ENCODE data around the gene SH3PXD2A. TPM values are rescaled to one million over a fixed set of nuclear protein-coding genes. Genes with fewer than 3 reads are reported as not detected.

Gene SH3PXD2A
- total RNA-seq, 1 experiment from 2014 or later = 4.5 TPM

GRCh38 chr10:103852856-103853255 is 2.5 kb downstream of the SH3PXD2A start:
- H3K27ac Mint-ChIP-seq = no peak overlapping the region
- Histone ChIP-seq H3K4ac (ENCODE audit: low read depth, low read length) (no peak overlapping the region), H3K23me2 (ENCODE audit: insufficient read length, low read depth, low read length, poor library complexity, severe bottlenecking) (peaks cover 16% of the 10 kb centered on the region), H3K14ac (ENCODE audit: insufficient read depth, low read length) (no peak overlapping the region), H3K9me3 (ENCODE audit: control insufficient read depth, low read depth, low read length) (no peaks in the 10 kb centered on the region), H2BK120ac (ENCODE audit: low read depth, low read length, poor library complexity, severe bottlenecking) (no peak overlapping the region), H2BK15ac (ENCODE audit: low read depth, low read length) (no peak overlapping the region), H4K91ac (ENCODE audit: insufficient read length, low read depth, low read length) (no peak overlapping the region), H2BK20ac (ENCODE audit: low read depth, low read length, poor library complexity, severe bottlenecking) (no peak overlapping the region), H2BK12ac (ENCODE audit: insufficient read length, low read depth, low read length) (no peak overlapping the region), H3K9ac (ENCODE audit: extremely low read depth, insufficient read length, low read length) (no peak overlapping the region), H2AK5ac (ENCODE audit: insufficient read length, low read length) (no peak overlapping the region), H2BK5ac (ENCODE audit: insufficient read length, low read length) (no peak overlapping the region), H3K79me2 (ENCODE audit: insufficient read depth, low read length) (no peaks in the 10 kb centered on the region), H3K27me3 (ENCODE audit: insufficient read depth, low read length) (peaks cover 2% of the 10 kb centered on the region; the same call in 1 of the 2 replicates), H4K5ac (ENCODE audit: insufficient read length, low read depth, low read length) (no peak overlapping the region), H3K4me2 (ENCODE audit: insufficient read depth, insufficient read length, low read length) (no peak overlapping the region), H3K56ac (ENCODE audit: insufficient read length, low read depth, low read length) (no peak overlapping the region), H3K4me1 (ENCODE audit: insufficient read depth, low read length) (no peaks in the 10 kb centered on the region), H4K8ac (replicated peaks; ENCODE audit: insufficient read length, low read depth, low read length) (no peak overlapping the region), H3K79me1 (ENCODE audit: insufficient read depth, low read depth, low read length, poor library complexity, severe bottlenecking) (no peaks in the 10 kb centered on the region), H2AFZ (ENCODE audit: low read length) (no peak overlapping the region), H3K18ac (ENCODE audit: insufficient read length, low read depth, low read length) (no peak overlapping the region), H3T11ph (ENCODE audit: low read length) (no peak overlapping the region), H3K23ac (ENCODE audit: insufficient read length, low read depth, low read length) (no peak overlapping the region), H4K20me1 (ENCODE audit: control insufficient read depth, insufficient read depth, insufficient read length) (no peaks in the 10 kb centered on the region), H3K27ac (ENCODE audit: insufficient read length, low read depth, low read length) (no peak overlapping the region)
- WGBS (ENCODE audit: extremely low coverage, insufficient read length, low lambda C conversion rate) = no CpG with 5 or more reads among the region's 7 CpGs
- H3K4me1 Mint-ChIP-seq = peaks cover 23 to 35% of the 10 kb centered on the region in 2 experiments
- DNase-seq = no peak
- no peak overlapping the region for H3K4me3 Mint-ChIP-seq
- H3K27me3 Mint-ChIP-seq (ENCODE audit: low read depth) = peaks cover 52% of the 10 kb centered on the region
- H3K36me3 Mint-ChIP-seq (ENCODE audit: insufficient read depth in 1 of 3, low read depth in 3 of 3) = no peaks in the 10 kb centered on the region; a peak in 1 of 7 replicates
- TF ChIP-seq, protein P1, sequence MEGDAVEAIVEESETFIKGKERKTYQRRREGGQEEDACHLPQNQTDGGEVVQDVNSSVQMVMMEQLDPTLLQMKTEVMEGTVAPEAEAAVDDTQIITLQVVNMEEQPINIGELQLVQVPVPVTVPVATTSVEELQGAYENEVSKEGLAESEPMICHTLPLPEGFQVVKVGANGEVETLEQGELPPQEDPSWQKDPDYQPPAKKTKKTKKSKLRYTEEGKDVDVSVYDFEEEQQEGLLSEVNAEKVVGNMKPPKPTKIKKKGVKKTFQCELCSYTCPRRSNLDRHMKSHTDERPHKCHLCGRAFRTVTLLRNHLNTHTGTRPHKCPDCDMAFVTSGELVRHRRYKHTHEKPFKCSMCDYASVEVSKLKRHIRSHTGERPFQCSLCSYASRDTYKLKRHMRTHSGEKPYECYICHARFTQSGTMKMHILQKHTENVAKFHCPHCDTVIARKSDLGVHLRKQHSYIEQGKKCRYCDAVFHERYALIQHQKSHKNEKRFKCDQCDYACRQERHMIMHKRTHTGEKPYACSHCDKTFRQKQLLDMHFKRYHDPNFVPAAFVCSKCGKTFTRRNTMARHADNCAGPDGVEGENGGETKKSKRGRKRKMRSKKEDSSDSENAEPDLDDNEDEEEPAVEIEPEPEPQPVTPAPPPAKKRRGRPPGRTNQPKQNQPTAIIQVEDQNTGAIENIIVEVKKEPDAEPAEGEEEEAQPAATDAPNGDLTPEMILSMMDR (conservative IDR thresholded peaks at IDR 0.05) = no peak
- no peaks in the 10 kb centered on the region; a peak in 2 of 5 replicates for H3K9me3 Mint-ChIP-seq

Measured in H9 (cell line).